GM10266 (cell line): ENCODE results near the gene ARHGAP19.

Experiments
- DNase-seq: peaks from one replicate; pipeline ENCODE4 v3.0.0; 2012; ENCODE audit errors: extremely low spot score
- TF ChIP-seq, protein P1 (sequence below): IDR thresholded peaks from 2 replicates; pipeline ENCODE4 v1.5.1; 2012; ENCODE audit warnings: mild to moderate bottlenecking, low read depth; ENCODE audit not compliant: control insufficient read depth, insufficient read depth; ENCODE audit errors: missing control alignments

The ARHGAP19 gene

DNA sequence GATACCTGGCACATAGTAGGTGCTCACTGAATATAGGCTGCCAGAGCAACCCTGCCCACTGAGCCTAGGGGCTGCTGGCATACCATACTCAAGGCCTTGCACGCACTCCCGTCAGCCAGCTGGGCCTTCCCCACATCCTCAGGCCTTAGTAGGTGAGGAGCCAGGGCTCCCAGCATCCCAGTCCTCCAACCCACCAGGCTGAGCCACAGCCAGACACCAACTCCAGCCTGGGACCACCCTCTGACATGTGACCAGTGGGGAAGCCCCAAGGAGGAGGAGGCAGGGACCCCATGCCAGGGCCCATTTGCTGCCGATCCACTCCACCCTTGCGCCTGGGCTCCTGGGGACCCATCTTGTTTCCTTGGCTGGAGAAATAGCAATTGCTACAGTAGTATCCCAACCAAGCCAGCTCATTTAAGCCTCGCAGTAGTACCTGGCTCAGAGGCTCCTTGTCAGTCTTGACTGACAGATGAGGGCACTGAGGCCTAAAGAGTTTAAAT is 118.1 kb downstream of the ARHGAP19 start:
- TF ChIP-seq, protein P1, sequence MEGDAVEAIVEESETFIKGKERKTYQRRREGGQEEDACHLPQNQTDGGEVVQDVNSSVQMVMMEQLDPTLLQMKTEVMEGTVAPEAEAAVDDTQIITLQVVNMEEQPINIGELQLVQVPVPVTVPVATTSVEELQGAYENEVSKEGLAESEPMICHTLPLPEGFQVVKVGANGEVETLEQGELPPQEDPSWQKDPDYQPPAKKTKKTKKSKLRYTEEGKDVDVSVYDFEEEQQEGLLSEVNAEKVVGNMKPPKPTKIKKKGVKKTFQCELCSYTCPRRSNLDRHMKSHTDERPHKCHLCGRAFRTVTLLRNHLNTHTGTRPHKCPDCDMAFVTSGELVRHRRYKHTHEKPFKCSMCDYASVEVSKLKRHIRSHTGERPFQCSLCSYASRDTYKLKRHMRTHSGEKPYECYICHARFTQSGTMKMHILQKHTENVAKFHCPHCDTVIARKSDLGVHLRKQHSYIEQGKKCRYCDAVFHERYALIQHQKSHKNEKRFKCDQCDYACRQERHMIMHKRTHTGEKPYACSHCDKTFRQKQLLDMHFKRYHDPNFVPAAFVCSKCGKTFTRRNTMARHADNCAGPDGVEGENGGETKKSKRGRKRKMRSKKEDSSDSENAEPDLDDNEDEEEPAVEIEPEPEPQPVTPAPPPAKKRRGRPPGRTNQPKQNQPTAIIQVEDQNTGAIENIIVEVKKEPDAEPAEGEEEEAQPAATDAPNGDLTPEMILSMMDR: no peak
- no peak for DNase-seq

DNA sequence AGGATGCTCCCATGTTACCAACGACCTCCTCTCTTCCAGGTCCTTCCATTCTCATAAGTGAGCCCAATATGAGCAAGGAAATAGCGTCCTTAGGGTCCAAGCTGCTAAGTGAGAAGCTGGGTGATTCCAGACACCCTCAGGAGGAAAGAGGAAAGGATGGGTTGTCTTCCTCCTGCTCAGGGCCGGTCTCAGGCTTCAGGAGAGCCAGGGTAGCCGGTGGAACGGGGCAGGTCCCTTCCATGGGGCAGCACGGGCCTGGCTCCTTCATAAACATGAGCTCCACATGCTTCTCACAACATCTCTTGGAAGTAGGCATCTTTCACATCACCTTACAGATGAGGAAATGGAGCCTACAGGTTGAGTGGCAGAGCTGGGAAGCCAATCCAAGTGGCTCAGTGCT is 119.4 kb downstream of the ARHGAP19 start:
- DNase-seq: no peak

More for the DNA sequence above, 119.4 kb downstream of the ARHGAP19 start:
- TF ChIP-seq, protein P1: no peak
